ENCODE measurements around the gene SVIL. TPM values are rescaled to one million over a fixed set of nuclear protein-coding genes. Genes with fewer than 3 reads are reported as not detected.
A peak's percentile ranks its signal among the peaks of the same experiment; 100 is the strongest.

SVIL gene
- total and polyA plus RNA-seq, 2 of the 13 experiments (the other 11 are each of a cell fraction or from before 2014, with no cell fraction given) = 3.9 to 12.1 TPM

DNA sequence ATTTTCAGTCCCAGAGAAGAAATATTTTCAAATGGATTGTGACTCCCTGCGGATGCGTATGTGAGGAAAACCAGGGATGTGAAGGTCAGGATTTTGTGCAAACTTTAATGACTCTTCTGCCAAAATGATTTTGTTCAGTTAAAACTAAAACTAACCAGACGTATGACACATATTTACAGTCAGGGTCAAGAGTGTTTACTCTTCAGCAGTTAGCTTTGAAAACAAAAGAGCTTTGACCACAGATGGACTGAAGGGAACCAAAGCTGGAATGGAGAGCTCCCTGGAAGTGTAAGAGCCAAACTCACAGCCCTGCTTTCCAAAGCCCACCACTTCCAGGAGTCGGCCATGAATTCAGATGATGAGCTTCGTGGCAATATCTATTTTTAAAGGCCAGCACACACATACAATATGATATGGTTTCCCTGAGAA lies 15.5 kb downstream of the SVIL start (continued):
- TF ChIP-seq ZFP90 (CRISPR knock-in tag; IDR thresholded peaks at IDR 0.05; ENCODE audit: borderline replicate concordance) (no peak), ZZZ3 (CRISPR knock-in tag; IDR thresholded peaks at IDR 0.05; ENCODE audit: borderline replicate concordance) (no peak), SIX1 (CRISPR knock-in tag; IDR thresholded peaks at IDR 0.05; ENCODE audit: borderline replicate concordance) (no peak), ZNF562 (CRISPR knock-in tag; IDR thresholded peaks at IDR 0.05; ENCODE audit: borderline replicate concordance) (no peak), NR2F6 (IDR thresholded peaks at IDR 0.05) (peak; percentile 73), NR2F6 (CRISPR knock-in tag; IDR thresholded peaks at IDR 0.05) (peak; percentile 54; the same call in 1 of the 2 replicates), MTA3 (CRISPR knock-in tag; IDR thresholded peaks at IDR 0.05) (no peak), CERS6 (CRISPR knock-in tag; IDR thresholded peaks at IDR 0.05) (no peak), ZNF101 (CRISPR knock-in tag; IDR thresholded peaks at IDR 0.05; ENCODE audit: borderline replicate concordance, low read depth) (no peak), ATF5 (CRISPR knock-in tag; IDR thresholded peaks at IDR 0.05; ENCODE audit: low read depth) (no peak), TCF7L2 (IDR thresholded peaks at IDR 0.05; ENCODE audit: low read depth, low read length) (no peak), PCBP1 (IDR thresholded peaks at IDR 0.05; ENCODE audit: borderline replicate concordance, low read depth, low read length) (no peak), ZNF788 (CRISPR knock-in tag; IDR thresholded peaks at IDR 0.05; ENCODE audit: borderline replicate concordance) (no peak), POLR2A (IDR thresholded peaks at IDR 0.05; ENCODE audit: insufficient read depth in 1 of 2, low read depth in 2 of 2, low read length in 2 of 2) (no peak), ZNF777 (CRISPR knock-in tag; IDR thresholded peaks at IDR 0.05) (no peak), PBX3 (CRISPR knock-in tag; IDR thresholded peaks at IDR 0.05; ENCODE audit: borderline replicate concordance) (no peak), GZF1 (CRISPR knock-in tag; IDR thresholded peaks at IDR 0.05) (no peak), MYNN (CRISPR knock-in tag; IDR thresholded peaks at IDR 0.05; ENCODE audit: low read depth) (no peak), ZNF343 (CRISPR knock-in tag; IDR thresholded peaks at IDR 0.05) (no peak), PCBP2 (optimal IDR thresholded peaks at IDR 0.05; ENCODE audit: low read depth, low read length, poor library complexity, severe bottlenecking) (no peak), HMGA1 (CRISPR knock-in tag; conservative IDR thresholded peaks at IDR 0.05) (no peak), ONECUT2 (CRISPR knock-in tag; IDR thresholded peaks at IDR 0.05) (0 out of 2 replicates have a peak, but pooled peaks have one; percentile 2), MBNL3 (CRISPR knock-in tag; conservative IDR thresholded peaks at IDR 0.05) (no peak), ETV6 (CRISPR knock-in tag; conservative IDR thresholded peaks at IDR 0.05) (no peak), HNF4A (CRISPR knock-in tag; IDR thresholded peaks at IDR 0.05) (no peak), ZBTB1 (CRISPR knock-in tag; IDR thresholded peaks at IDR 0.05; ENCODE audit: borderline replicate concordance) (no peak)
- TF ChIP-seq, protein P1, sequence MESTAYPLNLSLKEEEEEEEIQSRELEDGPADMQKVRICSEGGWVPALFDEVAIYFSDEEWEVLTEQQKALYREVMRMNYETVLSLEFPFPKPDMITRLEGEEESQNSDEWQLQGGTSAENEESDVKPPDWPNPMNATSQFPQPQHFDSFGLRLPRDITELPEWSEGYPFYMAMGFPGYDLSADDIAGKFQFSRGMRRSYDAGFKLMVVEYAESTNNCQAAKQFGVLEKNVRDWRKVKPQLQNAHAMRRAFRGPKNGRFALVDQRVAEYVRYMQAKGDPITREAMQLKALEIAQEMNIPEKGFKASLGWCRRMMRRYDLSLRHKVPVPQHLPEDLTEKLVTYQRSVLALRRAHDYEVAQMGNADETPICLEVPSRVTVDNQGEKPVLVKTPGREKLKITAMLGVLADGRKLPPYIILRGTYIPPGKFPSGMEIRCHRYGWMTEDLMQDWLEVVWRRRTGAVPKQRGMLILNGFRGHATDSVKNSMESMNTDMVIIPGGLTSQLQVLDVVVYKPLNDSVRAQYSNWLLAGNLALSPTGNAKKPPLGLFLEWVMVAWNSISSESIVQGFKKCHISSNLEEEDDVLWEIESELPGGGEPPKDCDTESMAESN (CRISPR knock-in tag; conservative IDR thresholded peaks at IDR 0.05) = no peak
